T-helper 2 cell treated with Interferon-gamma antibody and Interleukin-4, amounts not matched to agents 100 ng/mL and 5 ng/mL, for 36 hours (primary cell): ENCODE results near the gene GRK2. TPM values are rescaled to one million over a fixed set of nuclear protein-coding genes. Genes with fewer than 3 reads are reported as not detected.
"Not testable (repeated sequence)": the region's sequence is repeated elsewhere in the genome, so short reads cannot be mapped to it uniquely, and the experiment has no call there.

Source experiments
- intact Hi-C: fragments of 100-400 bp; cut with micrococcal nuclease; formaldehyde crosslinking; loops from one replicate; pipeline ENCODE4 v1.15.1; 2023
- total RNA-seq: library from RNA; stranded (reverse); gene quantifications from 2 replicates; pipeline ENCODE4 v1.2.3, GENCODE V29; 2022

GRK2 gene
- 315 and 316 TPM in 2 replicates for total RNA-seq

DNA sequence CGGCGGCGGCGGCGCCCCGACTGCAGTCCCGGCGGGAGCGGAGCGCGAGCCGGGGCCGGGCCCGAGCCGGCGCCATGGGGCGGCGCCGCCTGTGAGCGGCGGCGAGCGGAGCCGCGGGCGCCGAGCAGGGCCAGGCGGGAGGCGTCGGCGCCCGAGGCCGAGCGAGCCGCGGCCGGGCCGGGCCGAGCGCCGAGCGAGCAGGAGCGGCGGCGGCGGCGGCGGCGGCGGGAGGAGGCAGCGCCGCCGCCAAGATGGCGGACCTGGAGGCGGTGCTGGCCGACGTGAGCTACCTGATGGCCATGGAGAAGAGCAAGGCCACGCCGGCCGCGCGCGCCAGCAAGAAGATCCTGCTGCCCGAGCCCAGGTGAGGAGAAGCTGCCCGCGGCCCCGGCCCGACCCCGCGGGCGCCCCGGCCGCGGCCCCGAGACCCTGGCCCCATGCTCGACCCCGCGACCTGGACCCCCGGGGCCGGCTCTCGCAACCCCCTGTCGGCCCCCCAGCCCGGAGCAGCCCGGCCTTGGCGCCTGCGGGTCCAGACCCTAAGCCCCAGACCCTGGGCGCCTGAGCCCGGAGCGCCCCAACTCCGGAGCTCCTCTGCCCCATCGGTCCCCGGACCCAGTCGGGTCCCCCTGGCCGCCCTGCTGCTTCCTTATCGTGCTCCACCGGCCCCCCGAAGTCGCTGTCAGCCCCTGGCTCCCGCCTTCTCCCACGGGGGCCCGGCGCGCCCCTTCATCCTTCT lies at the start of gene GRK2:
Gene GRK2, plus strand, starts transcription at position 25 of the 739 bp plus-strand sequence. Its CDS starts 227 bp downstream, at position 252.
- intact Hi-C loops = loop anchor here (1.0 kb wide), 2 partner anchors 37 to 51 kb away; partner anchors contain the start of gene SSH3

GRCh38 chr11:67227726-67228125 lies 38.5 kb upstream of the GRK2 start:
- intact Hi-C loops = no loop called here

DNA sequence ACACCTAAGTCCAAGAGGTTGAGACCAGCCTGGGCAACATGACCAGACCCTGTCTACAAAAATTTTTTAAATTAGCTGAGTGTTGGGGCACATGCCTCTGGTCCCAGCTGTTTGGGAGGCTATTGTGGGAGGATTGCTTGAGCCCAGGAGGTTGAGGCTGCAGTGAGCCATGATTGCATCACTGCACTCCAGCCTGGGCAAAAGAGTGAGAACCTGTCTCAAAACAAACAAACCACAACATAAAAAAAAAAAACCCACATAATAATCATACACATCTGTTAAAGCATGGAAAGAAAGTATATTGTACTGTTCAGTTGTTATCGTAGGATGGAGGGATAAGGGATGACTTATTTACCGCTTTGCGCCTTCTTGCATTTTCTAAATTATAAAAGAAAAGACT lies 35.9 kb upstream of the GRK2 start:
- intact Hi-C loops = no loop called here

- intact Hi-C loops = no loop called here
Measured at GRCh38 chr11:67230886-67231285, 35.4 kb upstream of the GRK2 start.

- intact Hi-C loops = no loop called here
Measured at GRCh38 chr11:67233584-67234190, 32.6 kb upstream of the GRK2 start.

DNA sequence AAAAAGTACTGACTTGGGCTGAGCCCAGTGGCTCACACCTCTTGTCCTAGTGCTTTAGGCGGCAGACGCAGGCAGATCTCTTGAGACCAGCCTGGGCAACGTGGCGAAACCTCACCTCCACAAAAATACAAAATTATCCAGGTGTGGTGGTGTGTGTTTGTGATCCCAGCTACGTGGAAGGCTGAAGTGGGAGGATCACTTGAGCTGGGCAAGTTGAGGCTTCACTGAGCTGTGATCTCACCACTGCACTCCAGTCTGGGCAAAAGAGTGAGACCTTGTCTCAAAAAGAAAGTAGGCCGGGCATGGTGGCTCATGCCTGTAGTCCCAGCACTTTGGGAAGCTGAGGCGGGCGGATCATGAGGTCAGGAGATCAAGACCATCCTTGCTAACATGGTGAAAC lies 31.7 kb upstream of the GRK2 start:
- intact Hi-C loops = not testable (repeated sequence)

- intact Hi-C loops = no loop called here
Measured at GRCh38 chr11:67237574-67237973, 28.7 kb upstream of the GRK2 start.

- intact Hi-C loops = no loop called here
Measured at GRCh38 chr11:67238894-67239782, 27.1 kb upstream of the GRK2 start.

GRCh38 chr11:67239783-67240575 lies 26.3 kb upstream of the GRK2 start:
- intact Hi-C loops = loop anchor here (1.0 to 5.0 kb wide), 4 partner anchors 23 to 158 kb away; partner anchors contain the start of gene KDM2A

- intact Hi-C loops = loop anchor here (1.0 to 5.0 kb wide), 5 partner anchors 22 to 158 kb away; partner anchors contain the start of gene KDM2A
Measured at GRCh38 chr11:67240576-67241389, 25.5 kb upstream of the GRK2 start.

DNA sequence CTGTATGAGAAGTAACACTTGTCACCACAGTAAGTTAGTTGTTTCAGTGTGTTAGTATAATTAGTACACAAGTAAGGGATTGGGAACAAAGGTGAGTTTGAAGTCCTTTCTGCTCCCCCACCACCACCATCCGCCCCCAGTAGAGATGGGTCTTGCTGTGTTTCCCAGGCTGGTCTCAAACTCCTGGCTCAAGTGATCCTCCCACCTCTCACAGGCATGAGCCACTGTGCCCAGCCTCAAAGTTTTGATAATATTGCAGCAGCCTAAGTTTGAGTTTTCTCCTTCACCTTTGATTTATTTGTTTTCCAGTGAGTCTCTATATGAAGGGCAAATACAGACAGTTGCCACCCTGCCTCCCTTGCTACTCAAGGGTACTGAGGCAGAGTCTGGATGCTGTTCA lies 23.7 kb upstream of the GRK2 start:
- intact Hi-C loops = loop anchor here (5.0 kb wide), 2 partner anchors 35 to 160 kb away; no protein-coding TSS in a partner anchor

DNA sequence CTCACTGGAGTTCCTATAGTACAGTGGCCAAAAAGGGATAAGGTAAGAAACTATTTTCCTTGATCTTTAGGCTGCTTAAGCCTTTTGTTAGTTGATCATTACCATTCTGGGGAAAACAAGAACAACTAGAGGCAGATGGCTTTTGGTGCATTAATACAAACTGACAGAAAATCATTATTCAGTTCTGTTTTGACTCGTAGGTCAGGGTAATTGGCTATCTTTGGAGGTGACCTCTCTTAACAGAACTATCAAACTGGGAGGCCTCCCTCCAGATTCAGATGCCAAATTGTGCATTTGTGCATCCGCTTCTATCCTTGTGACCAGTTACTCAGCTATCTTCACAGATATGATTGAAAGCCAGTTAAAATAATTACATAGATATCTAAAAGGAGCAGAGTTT lies 23.2 kb upstream of the GRK2 start:
- intact Hi-C loops = loop anchor here (5.0 kb wide), 2 partner anchors 34 to 161 kb away; no protein-coding TSS in a partner anchor

GRCh38 chr11:67245046-67245445 lies 21.2 kb upstream of the GRK2 start:
- intact Hi-C loops = no loop called here

- intact Hi-C loops = no loop called here
Measured at GRCh38 chr11:67247946-67248550, 18.2 kb upstream of the GRK2 start.

DNA sequence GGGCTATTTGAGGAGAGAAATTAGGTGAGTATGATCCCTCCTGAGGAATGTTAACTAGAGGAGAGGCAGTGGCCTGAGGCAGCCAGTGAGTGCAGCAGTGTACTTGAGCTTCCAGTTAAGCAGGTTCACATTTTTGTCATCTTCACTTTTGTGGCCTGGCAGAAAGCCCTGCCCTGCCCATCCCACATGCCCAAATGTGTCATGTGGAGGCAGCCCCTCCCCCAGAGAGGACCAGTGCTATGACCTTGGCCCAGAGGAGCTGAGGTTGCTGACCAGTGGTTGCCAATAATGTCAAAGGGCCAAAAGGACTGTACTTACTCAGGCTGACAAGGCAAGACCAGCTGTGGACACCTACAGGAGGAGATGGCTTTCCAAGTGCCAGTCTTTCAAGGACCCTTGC lies 17.6 kb upstream of the GRK2 start:
- intact Hi-C loops = no loop called here

GRCh38 chr11:67250059-67251043 lies 15.9 kb upstream of the GRK2 start:
- intact Hi-C loops = no loop called here

GRCh38 chr11:67251841-67252240 lies 14.4 kb upstream of the GRK2 start:
- intact Hi-C loops = no loop called here

GRCh38 chr11:67252831-67253239 lies 13.4 kb upstream of the GRK2 start:
- intact Hi-C loops = no loop called here
